Neural cell (in vitro differentiated cells): Measurements from ENCODE around the gene IL1R2. TPM values are rescaled to one million over a fixed set of nuclear protein-coding genes. Genes with fewer than 3 reads are reported as not detected.

Experiments used
- H2AFZ ChIP-seq: fragments of 200-600, 300-800 bp; sonication (generic), shearing (Covaris generic); 2 replicates; pipeline ENCODE4 v1.6.0; 2014; ENCODE audit warnings: low read depth, mild to moderate bottlenecking, antibody characterized with exemption, low read length, moderate library complexity
- H3F3A ChIP-seq: fragments of 200-600 bp; shearing (Covaris generic); 2 replicates; pipeline ENCODE4 v1.6.1; 2016; ENCODE audit warnings: mild to moderate bottlenecking, moderate library complexity, mixed read lengths, antibody characterized with exemption, low read length; ENCODE audit not compliant: insufficient read depth, poor library complexity, severe bottlenecking
- H3K27ac ChIP-seq: fragments of 200-600, 300-800 bp; sonication (generic), shearing (Covaris generic); 2 replicates; pipeline ENCODE4 v1.5.1; 2014; ENCODE audit warnings: mild to moderate bottlenecking, low read length, moderate library complexity
- H3K27me3 ChIP-seq: fragments of 300-800, 200-600 bp; sonication (generic), shearing (Covaris generic); 2 replicates; pipeline ENCODE4 v1.6.0; 2014; ENCODE audit warnings: mild to moderate bottlenecking, low read depth, low read length, moderate library complexity; ENCODE audit not compliant: insufficient read depth
- H3K36me3 ChIP-seq: fragments of 300-800, 200-600 bp; sonication (generic), shearing (Covaris generic); 2 replicates; pipeline ENCODE4 v1.5.1; 2014; ENCODE audit warnings: mild to moderate bottlenecking, antibody characterized with exemption, low read length, moderate library complexity; ENCODE audit not compliant: insufficient read depth
- H3K4me2 ChIP-seq: fragments of 300-800, 200-600 bp; sonication (generic), shearing (Covaris generic); 2 replicates; pipeline ENCODE4 v1.6.0; 2014; ENCODE audit warnings: mild to moderate bottlenecking, low read length
- H3K4me3 ChIP-seq: fragments of 300-800, 200-600 bp; sonication (generic), shearing (Covaris generic); 2 replicates; pipeline ENCODE4 v1.5.1; 2014; ENCODE audit warnings: mild to moderate bottlenecking, low read length, moderate library complexity
- H3K79me2 ChIP-seq: fragments of 200-600 bp; shearing (Covaris generic); replicated peaks from 2 replicates; pipeline ENCODE4 v1.6.0; 2014; ENCODE audit warnings: mild to moderate bottlenecking, low read length, moderate library complexity; ENCODE audit not compliant: insufficient read depth
- H3K9ac ChIP-seq: fragments of 300-800, 200-600 bp; sonication (generic), shearing (Covaris generic); 2 replicates; pipeline ENCODE4 v1.6.1; 2016; ENCODE audit warnings: mild to moderate bottlenecking, low read length, mixed read lengths
- H3K9me2 ChIP-seq: fragments of 200-600 bp; shearing (Covaris generic); 2 replicates; pipeline ENCODE4 v1.6.1; 2016; ENCODE audit warnings: mild to moderate bottlenecking, low read length, mixed read lengths; ENCODE audit not compliant: insufficient read depth
- H3K9me3 ChIP-seq: fragments of 200-600, 300-800 bp; sonication (generic), shearing (Covaris generic); 2 replicates; pipeline ENCODE4 v1.6.1; 2016; ENCODE audit warnings: mild to moderate bottlenecking, mixed run types, low read length, moderate library complexity, mixed read lengths
- H4K20me1 ChIP-seq: fragments of 200-600 bp; shearing (Covaris generic); 2 replicates; pipeline ENCODE4 v1.6.1; 2016; ENCODE audit warnings: mild to moderate bottlenecking, mixed run types; ENCODE audit not compliant: insufficient read depth
- EP300 ChIP-seq: fragments of 450-650 bp; conservative IDR thresholded peaks from 2 replicates; pipeline ENCODE4 v1.6.1; 2014; ENCODE audit warnings: antibody characterized with exemption, mild to moderate bottlenecking, moderate library complexity; ENCODE audit not compliant: poor library complexity, severe bottlenecking
- EZH2 ChIP-seq: fragments of 200-600, 300-800 bp; shearing (Covaris generic), sonication (generic); IDR thresholded peaks from 2 replicates; pipeline ENCODE4 v1.6.1; 2014; ENCODE audit warnings: antibody characterized with exemption, low read length, borderline replicate concordance, mild to moderate bottlenecking; ENCODE audit not compliant: insufficient read depth, poor library complexity, severe bottlenecking
- MXI1 ChIP-seq: fragments of 450-650 bp; conservative IDR thresholded peaks from 2 replicates; pipeline ENCODE4 v1.6.1; 2014; ENCODE audit warnings: antibody characterized with exemption, mild to moderate bottlenecking; ENCODE audit not compliant: poor library complexity, severe bottlenecking
- POLR2AphosphoS5 ChIP-seq: IDR thresholded peaks from 2 replicates; pipeline ENCODE4 v1.6.1; 2012
- RAD21 ChIP-seq: fragments of 450-650 bp; conservative IDR thresholded peaks from 2 replicates; pipeline ENCODE4 v1.6.1; 2014; ENCODE audit warnings: antibody characterized with exemption, mild to moderate bottlenecking, moderate library complexity
- REST ChIP-seq: IDR thresholded peaks from 2 replicates; pipeline ENCODE4 v1.6.1; 2012; ENCODE audit warnings: borderline replicate concordance
- SMC3 ChIP-seq: fragments of 450-650 bp; conservative IDR thresholded peaks from 2 replicates; pipeline ENCODE4 v1.6.1; 2014; ENCODE audit warnings: antibody characterized with exemption, mild to moderate bottlenecking, moderate library complexity; ENCODE audit not compliant: poor library complexity
- TAF1 ChIP-seq: IDR thresholded peaks from 2 replicates; pipeline ENCODE4 v1.6.1; 2012; ENCODE audit warnings: low read depth
- polyA plus RNA-seq: library from polyadenylated mRNA; depleted of rRNA; stranded (reverse); fragments of >200 nt; gene quantifications from 2 replicates; pipeline ENCODE4 v1.2.3, GENCODE V29; 2014
- TF ChIP-seq, protein P1 (sequence below): fragments of 450-650 bp; IDR thresholded peaks from 2 replicates; pipeline ENCODE4 v1.5.1; 2014; ENCODE audit warnings: antibody characterized with exemption, mild to moderate bottlenecking, moderate library complexity; ENCODE audit not compliant: poor library complexity, severe bottlenecking

The IL1R2 gene
- polyA plus RNA-seq, 1 donor from 2014 or later, result not detected

DNA sequence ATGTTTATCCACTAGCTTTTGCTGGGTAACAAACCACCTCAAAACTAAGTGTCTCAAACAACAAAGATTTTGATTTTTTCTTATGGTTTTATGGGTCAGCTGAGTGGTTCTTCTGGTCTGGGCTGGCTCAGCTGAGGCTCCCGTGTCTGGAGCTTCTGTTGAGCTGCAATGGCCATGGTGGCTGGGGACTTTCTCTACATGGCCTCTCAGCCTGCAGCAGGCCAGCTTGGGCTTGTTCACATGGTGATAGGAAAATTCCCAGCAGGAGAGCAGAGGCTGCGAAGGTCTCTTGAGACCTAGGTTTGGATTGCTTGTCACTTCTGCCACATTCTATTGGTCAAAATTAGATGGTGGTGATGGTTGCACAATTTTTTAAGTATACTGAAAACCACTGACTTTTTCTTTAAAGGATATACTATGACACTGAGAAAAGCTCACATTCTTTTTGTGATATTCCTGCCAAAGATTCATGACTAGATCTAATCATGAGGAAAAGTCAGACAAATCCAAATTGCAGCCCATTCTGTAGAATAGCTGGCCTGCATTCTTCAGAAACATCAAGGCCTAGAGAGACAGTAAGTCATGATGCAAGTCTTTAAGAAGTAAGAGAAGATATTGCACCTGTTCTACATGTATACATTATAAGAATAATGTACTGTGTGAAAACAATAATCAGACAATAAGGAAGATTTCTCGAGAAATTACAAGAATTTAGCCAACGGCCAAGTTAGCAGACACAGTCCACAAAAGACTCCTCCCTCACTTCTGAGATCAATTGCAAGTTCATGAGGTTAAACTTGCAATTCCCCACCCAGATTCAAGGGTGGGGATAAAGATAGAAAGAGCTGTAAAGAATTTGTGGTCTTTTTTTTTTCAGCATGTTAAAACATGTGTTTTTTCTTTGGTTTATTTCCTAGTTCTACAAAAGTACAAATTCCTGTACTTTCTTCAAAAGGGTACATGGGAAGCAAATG, 35.0 kb upstream of the IL1R2 start:
- Histone ChIP-seq H3K79me2 (no peaks in the 10 kb centered on the region), H3K27ac (no peak overlapping the region), H3K36me3 (no peaks in the 10 kb centered on the region), H3K4me2 (no peak overlapping the region), H2AFZ (no peak overlapping the region), H3K9ac (no peak overlapping the region), H4K20me1 (no peaks in the 10 kb centered on the region), H3K27me3 (no peaks in the 10 kb centered on the region), H3F3A (no peaks in the 10 kb centered on the region), H3K9me3 (no peaks in the 10 kb centered on the region), H3K4me3 (no peak overlapping the region), H3K9me2 (no peaks in the 10 kb centered on the region)
- no peak for TF ChIP-seq RAD21
- TF ChIP-seq, protein P1, sequence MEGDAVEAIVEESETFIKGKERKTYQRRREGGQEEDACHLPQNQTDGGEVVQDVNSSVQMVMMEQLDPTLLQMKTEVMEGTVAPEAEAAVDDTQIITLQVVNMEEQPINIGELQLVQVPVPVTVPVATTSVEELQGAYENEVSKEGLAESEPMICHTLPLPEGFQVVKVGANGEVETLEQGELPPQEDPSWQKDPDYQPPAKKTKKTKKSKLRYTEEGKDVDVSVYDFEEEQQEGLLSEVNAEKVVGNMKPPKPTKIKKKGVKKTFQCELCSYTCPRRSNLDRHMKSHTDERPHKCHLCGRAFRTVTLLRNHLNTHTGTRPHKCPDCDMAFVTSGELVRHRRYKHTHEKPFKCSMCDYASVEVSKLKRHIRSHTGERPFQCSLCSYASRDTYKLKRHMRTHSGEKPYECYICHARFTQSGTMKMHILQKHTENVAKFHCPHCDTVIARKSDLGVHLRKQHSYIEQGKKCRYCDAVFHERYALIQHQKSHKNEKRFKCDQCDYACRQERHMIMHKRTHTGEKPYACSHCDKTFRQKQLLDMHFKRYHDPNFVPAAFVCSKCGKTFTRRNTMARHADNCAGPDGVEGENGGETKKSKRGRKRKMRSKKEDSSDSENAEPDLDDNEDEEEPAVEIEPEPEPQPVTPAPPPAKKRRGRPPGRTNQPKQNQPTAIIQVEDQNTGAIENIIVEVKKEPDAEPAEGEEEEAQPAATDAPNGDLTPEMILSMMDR, result no peak
- no peak for TF ChIP-seq EZH2
- no peak for TF ChIP-seq POLR2AphosphoS5
- no peak for TF ChIP-seq TAF1
- TF ChIP-seq SMC3, result no peak
- TF ChIP-seq EP300, result no peak
- no peak for TF ChIP-seq MXI1
- no peak for TF ChIP-seq REST

GRCh38 chr2:101958061-101958460, 33.7 kb upstream of the IL1R2 start:
- TF ChIP-seq EZH2 (no peak), REST (no peak), MXI1 (no peak), EP300 (no peak), TAF1 (no peak), POLR2AphosphoS5 (no peak), SMC3 (no peak), RAD21 (no peak)
- TF ChIP-seq, protein P1, result no peak
- Histone ChIP-seq H3K9ac (no peak overlapping the region), H3F3A (no peaks in the 10 kb centered on the region), H4K20me1 (no peaks in the 10 kb centered on the region), H3K4me3 (no peak overlapping the region), H3K9me2 (no peaks in the 10 kb centered on the region), H3K36me3 (no peaks in the 10 kb centered on the region), H3K4me2 (no peak overlapping the region), H2AFZ (no peak overlapping the region), H3K27ac (no peak overlapping the region), H3K27me3 (no peaks in the 10 kb centered on the region), H3K79me2 (no peaks in the 10 kb centered on the region), H3K9me3 (no peaks in the 10 kb centered on the region)
